Central memory CD8-positive, alpha-beta T cell (primary cell): ENCODE measurements around the gene HNRNPC.

Experiments
- ATAC-seq: fragments of 150-1000 bp; cut with Tn5 transposase; replicated peaks from 2 replicates; pipeline ENCODE4 v1.10.0; 2022; ENCODE audit warnings: mild to moderate bottlenecking, moderate FRiP score, moderate number of reproducible peaks; ENCODE audit not compliant: poor library complexity, severe bottlenecking; ENCODE audit errors: extremely low read depth
- DNase-seq, 2 donors: peaks; one replicate each; pipeline ENCODE4 v3.0.0; 2021; ENCODE audit warnings: low spot score in 2 of 2
- H3K27ac Mint-ChIP-seq: one replicate; pipeline ENCODE4 v1.8.0; 2022; ENCODE audit warnings: low read depth, mild to moderate bottlenecking, moderate library complexity, mixed read lengths
- H3K27me3 Mint-ChIP-seq: one replicate; pipeline ENCODE4 v1.8.0; 2022; ENCODE audit warnings: mixed read lengths
- H3K36me3 Mint-ChIP-seq: one replicate; pipeline ENCODE4 v1.8.0; 2022; ENCODE audit warnings: mild to moderate bottlenecking, moderate library complexity, mixed read lengths; ENCODE audit not compliant: insufficient read depth
- H3K4me1 Mint-ChIP-seq: one replicate; pipeline ENCODE4 v1.8.0; 2022; ENCODE audit warnings: mixed read lengths
- H3K4me3 Mint-ChIP-seq: one replicate; pipeline ENCODE4 v1.8.0; 2022; ENCODE audit warnings: mild to moderate bottlenecking, moderate library complexity, mixed read lengths
- H3K9me3 Mint-ChIP-seq: one replicate; pipeline ENCODE4 v1.8.0; 2022; ENCODE audit warnings: mixed read lengths

HNRNPC gene

GRCh38 chr14:21202463-21203358 is 66.5 kb downstream of the HNRNPC start:
- DNase-seq, result no peak
- Mint-ChIP-seq H3K4me3 (no peak overlapping the region), H3K27ac (peak overlapping the region; percentile 29), H3K4me1 (peaks cover 44% of the 10 kb centered on the region), H3K36me3 (peaks cover 31% of the 10 kb centered on the region), H3K27me3 (no peaks in the 10 kb centered on the region), H3K9me3 (no peaks in the 10 kb centered on the region)
- no peak for ATAC-seq

- ATAC-seq (no peak), DNase-seq (no peak)
- Mint-ChIP-seq H3K4me1 (peaks cover 41% of the 10 kb centered on the region), H3K27me3 (no peaks in the 10 kb centered on the region), H3K9me3 (no peaks in the 10 kb centered on the region), H3K27ac (peak overlapping the region; percentile 29), H3K4me3 (no peak overlapping the region), H3K36me3 (peaks cover 25% of the 10 kb centered on the region)
These were observed 67.3 kb downstream of the HNRNPC start for GRCh38 chr14:21201732-21202462.

- DNase-seq (no peak), ATAC-seq (no peak)
- H3K27me3 Mint-ChIP-seq, result no peaks in the 10 kb centered on the region
- H3K9me3 Mint-ChIP-seq, result no peaks in the 10 kb centered on the region
- no peak overlapping the region for H3K27ac Mint-ChIP-seq
- no peak overlapping the region for H3K4me3 Mint-ChIP-seq
- H3K36me3 Mint-ChIP-seq, result peaks cover 22% of the 10 kb centered on the region
- H3K4me1 Mint-ChIP-seq, result peaks cover 36% of the 10 kb centered on the region
These were observed 68.3 kb downstream of the HNRNPC start for GRCh38 chr14:21200752-21201461.

- Mint-ChIP-seq H3K27ac (peak overlapping the region; percentile 35), H3K4me3 (no peak overlapping the region), H3K4me1 (peaks cover 36% of the 10 kb centered on the region), H3K9me3 (no peaks in the 10 kb centered on the region), H3K36me3 (peaks cover 19% of the 10 kb centered on the region), H3K27me3 (no peaks in the 10 kb centered on the region)
- ATAC-seq (no peak), DNase-seq (no peak)
These were observed 69.4 kb downstream of the HNRNPC start for GRCh38 chr14:21199611-21200560.

GRCh38 chr14:21197418-21198205 is 71.6 kb downstream of the HNRNPC start:
- Mint-ChIP-seq H3K4me1 (peaks cover 20% of the 10 kb centered on the region), H3K4me3 (no peak overlapping the region), H3K36me3 (peaks cover 6% of the 10 kb centered on the region), H3K9me3 (no peaks in the 10 kb centered on the region), H3K27me3 (no peaks in the 10 kb centered on the region), H3K27ac (peak overlapping the region; percentile 68)
- DNase-seq, result no peak
- ATAC-seq, result no peak

GRCh38 chr14:21194597-21194996 is 74.6 kb downstream of the HNRNPC start:
- peaks cover 2% of the 10 kb centered on the region for H3K36me3 Mint-ChIP-seq
- DNase-seq (no peak), ATAC-seq (no peak)
- H3K27me3 Mint-ChIP-seq, result no peaks in the 10 kb centered on the region
- H3K4me1 Mint-ChIP-seq, result peaks cover 11% of the 10 kb centered on the region
- no peaks in the 10 kb centered on the region for H3K9me3 Mint-ChIP-seq
- H3K27ac Mint-ChIP-seq, result peak overlapping the region; percentile 62
- no peak overlapping the region for H3K4me3 Mint-ChIP-seq

GRCh38 chr14:21192875-21193535 is 76.2 kb downstream of the HNRNPC start:
- peak overlapping the region; percentile 68 for H3K4me3 Mint-ChIP-seq
- no peak for DNase-seq
- H3K36me3 Mint-ChIP-seq, result no peaks in the 10 kb centered on the region
- peaks cover 6% of the 10 kb centered on the region for H3K4me1 Mint-ChIP-seq
- H3K9me3 Mint-ChIP-seq, result no peaks in the 10 kb centered on the region
- ATAC-seq, result no peak
- H3K27me3 Mint-ChIP-seq, result no peaks in the 10 kb centered on the region
- no peak overlapping the region for H3K27ac Mint-ChIP-seq

GRCh38 chr14:21192447-21192822 is 76.8 kb downstream of the HNRNPC start:
- no peaks in the 10 kb centered on the region for H3K36me3 Mint-ChIP-seq
- H3K4me3 Mint-ChIP-seq, result peak overlapping the region; percentile 68
- ATAC-seq (no peak), DNase-seq (no peak)
- H3K27me3 Mint-ChIP-seq, result no peaks in the 10 kb centered on the region
- H3K27ac Mint-ChIP-seq, result peak overlapping the region; percentile 22
- H3K9me3 Mint-ChIP-seq, result no peaks in the 10 kb centered on the region
- H3K4me1 Mint-ChIP-seq, result peaks cover under 1% of the 10 kb centered on the region

- Mint-ChIP-seq H3K9me3 (no peaks in the 10 kb centered on the region), H3K4me1 (no peaks in the 10 kb centered on the region), H3K27ac (peak overlapping the region; percentile 22), H3K4me3 (peak overlapping the region; percentile 68), H3K27me3 (no peaks in the 10 kb centered on the region), H3K36me3 (no peaks in the 10 kb centered on the region)
- ATAC-seq, result peak; percentile 93
- DNase-seq, result peak; percentile 42 to 46
These were observed 77.3 kb downstream of the HNRNPC start for GRCh38 chr14:21191809-21192446.

GRCh38 chr14:21191261-21191808 is 77.9 kb downstream of the HNRNPC start:
- Mint-ChIP-seq H3K27ac (no peak overlapping the region), H3K36me3 (no peaks in the 10 kb centered on the region), H3K9me3 (no peaks in the 10 kb centered on the region), H3K4me1 (no peaks in the 10 kb centered on the region), H3K27me3 (no peaks in the 10 kb centered on the region), H3K4me3 (peak overlapping the region; percentile 68)
- ATAC-seq (no peak), DNase-seq (no peak)
